LHCN-M2 (cell line): Measurements from ENCODE around the gene LDB2. TPM values are rescaled to one million over a fixed set of nuclear protein-coding genes. Genes with fewer than 3 reads are reported as not detected.
A peak's percentile ranks its signal among the peaks of the same experiment; 100 is the strongest.
"Not testable (repeated sequence)": the region's sequence is repeated elsewhere in the genome, so short reads cannot be mapped to it uniquely, and the experiment has no call there.

Source experiments
- DNase-seq: peaks from one replicate; pipeline ENCODE4 v3.0.0-alpha.2; 2012; ENCODE audit warnings: low read depth
- total RNA-seq: library from RNA; depleted of rRNA; stranded (reverse); fragments of >200 nt; gene quantifications from 2 replicates; pipeline ENCODE4 v1.2.3, GENCODE V29; 2014

Gene LDB2
- total RNA-seq, 1 experiment from 2014 or later: not detected

- no peak for DNase-seq
These were observed 343.3 kb downstream of the LDB2 start for GRCh38 chr4:16555156-16555555.

- DNase-seq: no peak
These were observed 347.9 kb downstream of the LDB2 start for GRCh38 chr4:16550531-16550930.

DNA sequence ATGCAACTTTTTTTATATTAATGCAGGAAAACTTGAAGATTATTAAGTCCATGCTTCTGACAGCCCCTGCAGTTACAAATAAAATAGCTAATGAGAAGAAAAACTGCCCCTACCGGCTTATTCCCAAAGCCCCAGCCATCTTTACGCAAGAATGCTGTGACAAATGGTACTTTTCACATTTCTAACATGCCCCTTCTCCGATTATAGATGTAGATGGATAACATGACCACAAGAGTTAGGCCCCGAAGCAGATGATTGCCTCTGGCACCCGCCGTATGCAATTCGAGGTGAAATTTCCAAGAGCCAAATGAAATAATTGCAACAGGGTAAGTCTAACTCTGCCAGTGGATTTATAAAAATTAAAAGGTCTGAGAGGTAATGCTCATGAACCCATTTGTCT, 352.8 kb downstream of the LDB2 start:
- DNase-seq: no peak

- DNase-seq: no peak
These were observed 353.6 kb downstream of the LDB2 start for GRCh38 chr4:16544869-16545268.

DNA sequence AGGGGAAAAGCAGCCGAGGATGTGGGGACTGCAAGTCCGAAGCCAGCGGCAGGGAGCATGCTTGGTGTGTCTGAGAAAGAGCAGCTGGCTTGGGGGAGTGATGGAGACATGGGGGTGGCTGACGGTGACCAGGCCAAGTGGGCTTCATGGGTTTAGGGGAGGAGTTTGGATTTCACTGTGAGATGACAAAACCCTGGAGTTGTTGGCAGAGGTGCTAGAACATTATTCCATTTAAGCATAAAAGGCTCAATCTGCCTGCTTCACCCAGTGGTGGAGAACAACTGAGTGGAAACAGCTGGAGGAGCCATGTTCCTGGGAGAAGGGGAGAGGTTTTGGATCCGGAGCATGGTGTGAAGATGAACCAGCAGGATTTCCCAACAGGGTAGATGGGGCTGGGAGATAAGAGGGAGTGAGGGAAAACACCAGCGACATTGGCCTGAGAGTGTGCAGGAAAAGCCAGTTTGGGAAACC, 354.2 kb downstream of the LDB2 start:
- DNase-seq: no peak

DNA sequence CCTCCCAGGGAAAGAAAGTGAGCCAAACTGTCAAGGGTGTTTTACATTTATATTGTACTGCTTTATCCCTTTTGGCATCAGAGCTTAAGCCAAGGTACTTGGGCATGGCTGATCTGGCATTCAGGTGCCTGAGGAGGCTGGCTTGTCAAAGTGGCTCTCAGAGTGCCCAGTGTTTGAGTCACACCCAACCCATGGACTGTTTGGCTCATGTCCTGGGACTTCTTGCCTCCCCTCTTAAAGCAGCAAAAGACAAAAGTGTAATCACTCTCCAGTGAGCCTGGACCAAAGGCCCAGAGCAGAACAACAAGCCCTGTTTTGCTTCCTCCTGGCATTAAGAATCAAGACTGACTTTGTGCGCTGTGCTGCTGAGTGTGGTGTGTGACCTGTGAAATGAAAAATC, 360.5 kb downstream of the LDB2 start:
- no peak for DNase-seq

GRCh38 chr4:16532240-16532970, 366.0 kb downstream of the LDB2 start:
- no peak for DNase-seq

DNA sequence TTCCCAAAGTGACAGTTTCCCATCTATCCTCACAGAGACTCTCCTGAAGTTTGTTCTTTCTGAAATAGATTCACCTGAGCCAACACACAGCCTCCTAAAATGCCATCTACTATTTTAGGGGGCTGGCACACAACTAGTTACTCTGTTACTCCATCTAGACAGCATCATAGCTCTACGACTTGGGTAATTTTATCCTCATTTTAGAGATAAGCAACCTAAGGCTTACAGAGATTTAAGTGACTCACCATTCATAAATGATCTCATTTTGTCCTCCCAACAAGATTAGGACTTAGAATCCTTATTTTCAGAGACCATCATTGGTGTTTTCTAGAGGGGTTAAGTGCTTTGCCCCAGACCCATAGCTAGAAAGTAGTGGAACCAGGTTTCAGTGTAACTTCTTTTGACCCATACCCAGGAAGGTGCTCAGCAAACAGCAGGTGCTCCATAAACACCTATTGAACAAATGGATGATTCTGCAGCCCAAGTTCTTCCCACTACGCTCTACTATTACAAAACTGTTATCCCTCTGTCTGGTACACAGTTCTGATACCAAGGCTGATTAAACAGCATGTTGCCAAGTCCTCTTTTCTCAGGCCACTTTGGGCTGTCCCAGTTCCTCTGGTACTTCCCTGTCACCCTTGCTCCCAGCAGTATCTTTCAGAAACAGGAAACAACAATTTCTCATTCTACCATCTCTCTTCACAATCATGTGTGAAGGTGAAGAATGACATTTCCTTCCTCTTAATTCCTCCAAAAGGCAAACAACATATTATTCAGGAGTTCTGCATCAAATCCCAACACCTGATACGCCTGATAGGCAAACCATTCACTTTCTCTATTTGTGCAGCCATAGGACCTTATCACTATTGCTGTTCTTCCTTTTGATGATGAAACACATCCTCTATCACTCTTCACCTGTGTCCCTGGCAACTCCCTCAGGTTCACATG, 367.5 kb downstream of the LDB2 start:
- no peak for DNase-seq

DNA sequence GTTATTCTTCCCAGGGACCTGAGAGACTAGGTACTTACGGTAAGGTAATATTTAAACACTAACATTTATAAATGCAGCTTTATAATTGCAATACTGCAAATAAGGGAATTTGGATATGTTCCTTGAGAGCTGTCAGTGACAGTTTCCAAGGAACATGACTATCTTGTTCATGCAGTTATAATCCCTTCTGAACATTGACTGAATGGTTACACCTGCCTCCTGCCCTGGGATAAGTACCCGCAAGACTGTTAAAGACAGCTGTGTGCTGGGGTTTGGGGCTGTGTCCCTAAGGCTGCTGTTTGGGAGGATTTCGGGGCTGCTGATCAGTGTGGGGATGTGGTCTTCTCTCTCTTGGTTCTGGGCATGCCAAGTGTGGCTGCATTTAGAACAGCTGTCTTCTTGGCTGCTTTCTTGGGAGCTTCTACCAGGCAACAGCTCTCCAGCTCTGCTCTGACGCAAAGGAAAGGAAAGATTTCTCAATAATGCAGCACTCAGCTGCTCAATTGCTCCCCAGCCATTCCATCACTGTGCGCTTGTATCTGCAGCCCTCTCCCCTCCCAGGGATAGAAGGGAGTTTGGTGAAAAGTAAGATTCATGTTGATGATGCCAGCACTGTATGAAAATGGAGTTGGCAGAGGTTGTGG, 373.4 kb downstream of the LDB2 start:
- DNase-seq: no peak

- no peak for DNase-seq
These were observed 374.0 kb downstream of the LDB2 start for GRCh38 chr4:16524406-16524805.

- DNase-seq: not testable (repeated sequence)
These were observed 374.9 kb downstream of the LDB2 start for GRCh38 chr4:16523526-16523925.

GRCh38 chr4:16521156-16521915, 377.1 kb downstream of the LDB2 start:
- no peak for DNase-seq

GRCh38 chr4:16516796-16517439, 381.5 kb downstream of the LDB2 start:
- no peak for DNase-seq

DNA sequence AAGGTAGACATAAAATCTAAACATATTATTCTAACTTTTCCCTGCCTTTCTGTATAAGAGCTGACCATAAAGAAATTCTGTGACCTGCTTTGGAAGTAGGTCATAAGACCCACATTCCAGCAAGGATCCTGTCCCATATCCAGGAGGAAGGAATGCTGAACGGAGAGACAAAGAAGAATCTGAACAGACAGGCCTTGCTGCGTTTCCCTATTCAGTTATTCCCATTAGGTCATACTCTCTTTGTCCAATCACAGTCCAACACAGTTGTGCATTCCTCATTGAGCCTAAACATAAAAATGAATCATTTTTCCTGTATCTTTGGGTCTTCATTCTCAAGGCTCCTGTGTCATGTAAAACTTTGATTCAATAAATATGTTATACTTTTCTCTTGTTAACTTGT, 384.6 kb downstream of the LDB2 start:
- DNase-seq: no peak

DNA sequence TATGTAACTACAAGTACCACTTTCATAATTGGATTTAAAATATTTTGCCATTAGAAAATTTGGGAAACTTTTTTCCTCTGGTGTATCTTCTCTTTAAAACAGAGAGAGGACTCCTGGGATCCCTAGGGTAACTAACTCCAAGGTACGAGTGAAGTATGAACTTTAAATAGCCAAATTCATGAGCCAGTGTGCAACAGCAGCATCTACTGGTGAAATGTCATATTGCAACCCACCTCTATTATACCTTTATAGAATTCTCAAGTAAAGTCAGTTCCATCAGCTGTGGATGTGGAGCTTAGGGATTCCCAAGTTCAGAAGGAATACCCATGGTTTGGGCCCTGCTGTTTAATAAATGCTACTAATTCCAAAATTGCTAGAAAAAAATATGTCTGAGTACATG, 389.5 kb downstream of the LDB2 start:
- DNase-seq: peak; percentile 3

DNA sequence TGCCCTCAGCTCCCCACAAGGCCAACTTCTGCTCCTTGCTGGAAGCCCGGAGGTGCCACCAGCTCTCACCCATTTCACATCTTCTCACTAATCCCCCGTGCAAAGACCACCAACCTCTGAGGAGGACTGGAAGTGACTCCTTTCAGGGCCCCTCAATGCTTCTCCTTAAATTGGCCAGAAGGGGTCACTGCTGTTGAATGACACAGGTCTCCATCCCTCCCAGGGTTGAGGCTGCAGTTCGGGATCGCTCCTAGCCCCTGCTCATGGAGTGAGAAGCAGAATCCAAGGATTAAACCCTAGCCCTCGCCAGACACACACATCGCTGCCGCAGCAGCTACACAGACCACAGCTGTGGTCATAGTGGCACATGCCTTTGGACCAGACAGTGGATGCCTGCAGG, 392.7 kb downstream of the LDB2 start:
- no peak for DNase-seq

DNA sequence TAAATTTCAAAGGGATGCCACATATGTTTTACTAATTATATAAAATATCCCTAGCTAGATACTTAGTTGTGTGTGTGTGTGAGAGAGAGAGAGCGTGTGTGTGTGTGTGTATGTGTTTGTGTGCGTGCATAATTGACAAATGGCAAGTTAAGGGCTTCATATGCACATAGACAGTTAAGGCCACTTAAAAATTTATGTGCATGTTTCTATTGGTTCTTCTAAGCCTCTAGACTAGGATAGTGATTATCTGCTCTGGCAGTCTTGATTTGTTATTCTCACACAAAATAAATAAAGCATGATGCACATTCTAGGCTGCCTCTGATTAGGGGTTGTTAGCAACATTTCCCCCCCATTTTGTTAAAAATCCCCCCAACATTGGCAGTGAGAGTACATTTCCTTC, 393.2 kb downstream of the LDB2 start:
- DNase-seq: no peak

DNA sequence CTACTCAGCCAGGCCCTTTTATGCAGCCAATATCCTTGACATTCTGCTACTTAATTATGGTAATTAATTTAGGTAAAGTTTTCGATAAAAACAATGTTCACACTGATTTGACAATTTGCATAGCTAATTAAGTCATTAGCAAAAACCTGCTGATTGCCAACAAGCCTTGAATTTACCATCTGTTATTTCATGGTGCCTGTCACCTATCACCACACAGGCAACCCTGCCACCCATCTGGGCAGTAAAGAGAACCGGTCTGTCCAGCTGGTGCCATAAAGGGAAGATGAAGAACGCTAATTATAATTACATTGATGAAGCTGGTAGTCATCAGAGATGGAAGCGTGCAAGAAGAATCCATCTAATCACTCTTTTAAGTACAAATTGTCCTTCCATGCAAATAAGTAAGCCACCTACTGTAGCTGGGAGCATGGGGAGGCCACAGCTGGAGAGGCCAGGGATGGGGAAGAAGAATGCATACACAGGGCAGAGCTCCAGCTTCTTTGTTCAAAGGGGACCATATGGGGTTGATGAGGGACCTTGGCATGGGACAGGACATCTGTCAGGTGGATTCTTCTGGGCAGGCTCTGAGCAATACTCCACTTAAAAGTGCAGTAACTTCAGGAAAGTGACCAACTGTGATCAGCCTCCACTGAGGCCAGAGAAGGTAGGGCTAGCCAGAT, 394.9 kb downstream of the LDB2 start:
- no peak for DNase-seq

DNA sequence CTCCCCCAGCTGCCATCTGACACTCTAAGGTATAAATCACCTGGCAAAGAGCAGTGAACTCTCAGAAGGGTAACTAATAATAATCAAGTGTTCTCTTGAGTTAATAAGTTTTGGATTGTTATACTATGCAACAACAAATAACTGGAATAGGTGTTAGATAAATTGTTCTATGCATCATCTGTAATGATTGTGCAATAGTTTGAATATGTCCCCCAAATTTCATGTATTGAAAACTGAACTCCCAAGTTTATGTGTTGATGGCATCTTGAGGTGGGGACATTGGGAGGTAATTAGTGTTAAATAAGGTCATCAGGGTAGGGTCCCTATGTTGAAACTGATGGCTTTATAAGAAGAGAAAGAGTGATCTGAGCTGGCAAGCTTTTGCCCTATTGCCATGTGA, 399.5 kb downstream of the LDB2 start:
- DNase-seq: no peak

DNA sequence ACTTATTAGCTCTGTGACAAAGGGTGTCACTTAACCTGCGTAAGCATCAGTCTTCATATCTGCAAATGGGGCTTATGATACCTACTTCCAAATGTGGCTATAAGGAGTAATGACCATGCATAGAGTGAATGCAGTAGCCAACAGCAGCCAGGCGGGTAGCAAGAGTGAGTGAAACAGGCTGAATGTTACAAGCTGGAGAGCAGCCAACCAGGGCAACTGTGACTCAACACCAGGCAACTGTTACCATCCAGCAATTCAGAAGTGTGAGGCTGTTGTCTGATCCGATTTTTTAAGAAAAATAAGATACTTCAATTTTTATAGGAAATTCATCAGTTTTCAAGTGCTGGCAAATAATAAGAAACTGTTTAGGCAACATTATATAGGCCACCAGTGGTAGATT, 401.9 kb downstream of the LDB2 start:
- DNase-seq: no peak
